Fibroblast of gingiva (primary cell): ENCODE data around the gene C12orf50.
A peak's percentile ranks its signal among the peaks of the same experiment; 100 is the strongest.
"Not testable (repeated sequence)": the region's sequence is repeated elsewhere in the genome, so short reads cannot be mapped to it uniquely, and the experiment has no call there.

Source experiments
- DNase-seq: peaks from one replicate; pipeline ENCODE4 v3.0.0-alpha.2; 2011; ENCODE audit warnings: low read depth

C12orf50 gene

DNA sequence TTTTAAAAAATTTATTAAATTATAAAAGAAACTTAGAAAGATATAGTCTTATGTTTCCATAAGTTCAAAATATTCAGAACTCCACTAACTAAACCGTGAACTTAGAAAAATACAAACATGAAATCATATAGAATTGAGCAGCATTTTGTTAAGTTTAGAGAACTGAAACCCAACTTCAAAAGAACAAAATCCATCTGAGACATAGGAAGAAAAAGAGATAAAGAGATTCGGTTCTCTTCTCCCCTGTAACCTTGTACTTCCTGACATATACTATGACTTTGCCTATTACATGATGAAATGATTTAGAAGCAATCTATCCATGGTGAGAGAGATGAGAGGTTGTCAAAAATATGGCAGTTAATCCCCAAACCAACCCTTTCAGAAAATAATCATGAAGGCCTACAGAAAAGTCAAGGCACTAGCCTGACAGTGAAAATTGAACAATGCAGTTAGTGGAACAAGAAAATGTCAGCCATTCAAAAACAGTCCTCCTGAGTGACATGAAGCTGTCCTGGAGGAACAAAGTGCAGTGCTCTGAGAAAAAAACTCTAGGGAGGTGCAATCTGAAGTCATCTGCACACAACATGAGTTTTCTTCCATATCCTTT is 44.0 kb downstream of the C12orf50 start:
- no peak for DNase-seq

GRCh38 chr12:87982208-87982607 is 47.0 kb downstream of the C12orf50 start:
- peak; percentile 24 for DNase-seq

DNA sequence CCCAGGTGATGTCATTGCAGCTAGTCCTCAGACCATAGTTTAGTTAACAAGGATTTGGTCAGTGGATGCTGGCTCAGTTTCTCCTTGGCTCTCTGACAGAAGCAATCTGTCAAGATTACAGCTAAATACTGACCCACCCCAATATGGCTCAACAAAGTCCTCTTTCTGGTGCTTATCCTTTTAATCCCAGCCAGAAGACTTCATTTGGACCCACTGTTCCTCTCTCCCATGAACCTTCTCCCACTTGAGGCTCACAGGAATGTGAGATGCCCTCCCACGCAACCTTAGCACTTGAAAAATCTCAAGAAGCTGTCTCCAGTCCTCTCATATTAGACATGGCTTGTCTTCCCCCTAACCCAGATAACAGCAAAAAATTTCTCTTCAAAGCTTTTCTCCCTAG is 47.7 kb downstream of the C12orf50 start:
- no peak for DNase-seq

DNA sequence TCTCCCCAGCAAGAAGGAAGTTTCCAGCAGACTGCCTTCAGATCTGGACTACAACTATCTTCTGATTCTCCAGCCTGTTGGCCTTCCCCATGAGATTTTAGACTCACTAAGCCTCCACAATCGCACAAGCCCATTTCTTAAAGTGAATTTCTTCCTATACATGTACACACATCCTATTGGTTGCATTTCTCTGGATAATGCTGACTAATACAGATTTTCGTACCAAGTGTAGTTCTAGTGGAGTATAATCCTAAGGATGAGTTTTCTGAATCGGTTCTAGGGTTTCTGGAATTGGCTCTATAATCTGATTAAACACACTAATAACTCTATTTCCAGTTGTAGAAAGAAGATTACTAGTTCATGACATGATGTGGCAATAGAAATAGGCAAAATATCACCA is 53.3 kb downstream of the C12orf50 start:
- DNase-seq = no peak

GRCh38 chr12:87967871-87968270 is 61.3 kb downstream of the C12orf50 start:
- no peak for DNase-seq

DNA sequence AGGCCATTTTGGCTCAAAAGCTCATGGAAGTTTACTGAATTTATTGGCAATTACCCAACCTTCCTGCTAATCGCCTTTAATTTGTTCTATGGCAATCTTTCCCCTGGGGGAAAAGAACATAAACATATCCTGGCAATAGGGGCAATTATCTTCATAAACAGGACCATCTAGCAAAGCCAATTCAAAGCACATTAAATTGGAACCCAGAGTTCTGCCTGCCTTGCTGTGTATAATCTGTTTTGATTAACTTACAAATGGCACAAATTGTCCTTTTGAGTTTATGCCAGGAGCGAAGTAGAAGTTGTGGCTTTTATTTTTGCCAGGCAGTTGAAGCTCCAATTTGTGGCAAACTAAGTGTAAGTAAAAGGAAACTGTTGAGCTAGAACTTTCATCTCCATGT is 68.6 kb downstream of the C12orf50 start:
- no peak for DNase-seq

GRCh38 chr12:87954028-87954427 is 75.2 kb downstream of the C12orf50 start:
- not testable (repeated sequence) for DNase-seq

DNA sequence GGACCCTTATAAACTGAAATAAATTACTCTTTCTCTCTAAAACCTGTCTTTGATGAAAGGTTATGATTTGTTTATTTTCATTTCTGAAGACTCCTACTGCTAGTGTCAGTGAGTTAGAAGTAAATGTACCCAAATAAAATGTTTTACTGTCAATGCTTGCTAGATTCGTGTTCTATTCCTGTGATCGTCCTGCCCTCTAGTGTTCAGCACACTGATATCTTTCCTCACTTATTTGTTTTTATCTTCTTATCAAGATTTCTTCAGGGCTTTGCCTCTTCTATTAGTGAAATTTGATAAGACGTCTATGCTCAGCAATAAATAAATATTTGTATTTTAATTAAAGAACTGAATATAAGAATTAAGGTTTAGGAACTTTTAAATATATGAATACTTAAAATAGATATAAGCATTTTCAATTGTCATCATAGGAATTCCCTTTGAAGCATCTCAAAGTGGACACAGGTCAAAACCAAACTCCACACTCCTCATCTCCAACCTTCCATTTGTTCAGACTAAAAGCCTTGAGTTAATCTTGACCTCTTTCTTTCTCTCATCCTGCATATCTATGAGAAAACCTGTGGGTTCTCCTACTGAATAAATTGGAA is 75.8 kb downstream of the C12orf50 start:
- DNase-seq = peak; percentile 40

- DNase-seq = no peak
These were observed 76.4 kb downstream of the C12orf50 start for GRCh38 chr12:87952850-87953249.

DNA sequence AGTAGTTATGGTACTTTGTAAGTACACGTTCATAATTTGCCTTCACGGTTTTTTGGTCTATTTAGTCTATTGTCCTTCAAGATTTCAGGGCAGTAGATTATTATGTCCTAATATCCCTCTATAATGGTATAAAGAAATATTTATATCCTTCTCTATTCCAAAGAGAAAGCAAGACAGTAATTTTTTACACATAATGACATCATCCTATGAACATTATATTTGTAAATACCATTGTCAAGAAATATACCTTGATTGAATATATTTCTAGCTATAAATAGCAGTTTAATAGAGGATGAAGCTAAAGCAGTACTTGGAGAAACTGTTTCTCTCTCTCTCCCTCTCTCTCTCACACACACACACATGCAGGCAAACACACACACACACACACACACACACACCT is 77.0 kb downstream of the C12orf50 start:
- no peak for DNase-seq

DNA sequence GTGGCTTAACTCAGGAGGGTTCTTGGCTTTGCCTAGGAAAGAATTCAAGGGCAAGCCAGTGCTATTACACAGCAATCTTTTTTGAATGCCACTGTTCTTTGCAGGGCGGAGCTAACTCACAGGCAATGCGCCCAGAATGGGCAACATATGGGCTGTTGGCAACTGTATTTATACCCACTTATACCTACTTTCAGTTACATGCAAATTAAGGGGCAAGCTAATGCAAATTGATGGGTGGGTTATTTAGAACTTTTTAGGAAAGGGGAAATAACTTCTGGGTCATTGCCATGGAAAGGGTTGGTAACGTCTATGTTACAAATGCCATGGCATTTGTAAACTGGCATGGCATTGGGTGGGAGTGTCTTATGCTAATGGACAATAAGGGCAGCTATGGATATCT is 85.4 kb downstream of the C12orf50 start:
- DNase-seq = peak; percentile 9

DNA sequence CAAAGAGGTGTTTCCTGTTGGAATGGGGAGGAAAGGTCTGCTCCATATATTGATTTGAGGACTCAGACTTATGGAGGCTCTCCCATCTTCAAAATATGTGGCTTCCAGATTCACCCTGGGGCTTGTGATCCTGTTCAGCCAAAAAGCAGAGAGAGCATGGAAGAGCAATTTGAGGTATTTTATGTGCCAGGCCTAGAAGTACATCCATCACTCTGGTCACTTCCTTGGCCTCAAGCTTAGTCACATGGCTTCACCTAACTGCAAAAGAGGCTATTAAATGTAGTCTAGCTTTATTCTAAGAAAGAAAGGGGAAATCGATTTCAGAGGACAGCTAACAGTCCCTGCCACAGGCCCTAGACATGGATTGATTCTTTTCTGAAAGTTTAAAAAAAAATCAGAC is 86.2 kb downstream of the C12orf50 start:
- DNase-seq = no peak

DNA sequence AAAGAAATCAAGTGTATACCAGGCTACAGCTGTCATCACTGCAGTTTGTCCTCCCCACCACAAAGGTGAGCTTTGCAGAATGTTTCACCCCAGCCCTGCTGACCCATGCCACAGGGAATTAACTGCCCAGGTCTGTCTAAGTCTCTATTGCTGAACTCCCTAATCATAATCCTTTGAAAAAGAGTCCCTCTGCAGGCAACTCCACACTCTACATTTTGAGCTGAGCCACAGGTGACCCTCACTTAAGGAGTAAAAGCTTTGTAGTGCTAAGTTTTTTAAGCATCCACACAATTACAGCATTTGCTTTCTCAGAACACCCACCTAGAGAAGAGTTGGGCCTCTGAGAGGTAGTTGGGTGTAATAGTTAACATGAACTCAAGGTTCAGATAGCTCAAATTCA is 90.0 kb downstream of the C12orf50 start:
- DNase-seq = no peak

DNA sequence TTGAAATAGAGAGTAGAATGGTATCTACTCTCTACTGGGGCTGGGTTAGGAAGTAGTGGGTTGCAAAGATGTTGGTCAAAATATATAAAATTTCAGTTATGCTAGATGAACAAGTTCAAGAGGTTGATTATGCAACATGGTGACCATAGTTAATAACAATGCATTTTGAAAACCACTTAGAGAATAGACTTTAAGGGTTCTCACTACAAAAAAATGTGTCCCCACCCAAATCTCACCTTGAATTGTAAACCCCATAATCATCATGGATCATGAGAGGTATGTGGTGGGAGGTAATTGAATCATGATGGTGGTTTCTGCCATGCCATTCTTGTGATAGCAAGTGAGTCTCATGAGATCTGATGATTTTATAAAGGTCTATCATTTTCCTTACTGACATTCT is 94.0 kb downstream of the C12orf50 start:
- no peak for DNase-seq

DNA sequence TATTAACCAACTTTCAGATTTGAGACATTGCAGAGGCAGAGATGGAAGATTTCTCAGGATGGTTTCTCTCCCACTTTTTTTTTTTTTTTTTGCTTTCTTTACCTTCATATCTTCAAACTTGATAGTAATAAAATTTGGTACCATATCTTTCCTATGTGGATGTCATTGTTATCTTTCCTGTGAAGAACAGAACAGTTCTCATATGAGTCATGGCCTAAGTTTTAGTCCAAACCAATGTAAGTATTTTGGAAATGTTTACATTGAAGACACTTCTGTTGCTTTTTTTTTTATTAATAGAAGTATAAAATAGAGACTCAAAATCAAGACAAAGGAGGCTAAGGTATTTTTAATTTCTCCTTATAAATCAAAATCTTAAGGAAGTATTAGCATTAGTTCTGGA is 95.2 kb downstream of the C12orf50 start:
- no peak for DNase-seq

DNA sequence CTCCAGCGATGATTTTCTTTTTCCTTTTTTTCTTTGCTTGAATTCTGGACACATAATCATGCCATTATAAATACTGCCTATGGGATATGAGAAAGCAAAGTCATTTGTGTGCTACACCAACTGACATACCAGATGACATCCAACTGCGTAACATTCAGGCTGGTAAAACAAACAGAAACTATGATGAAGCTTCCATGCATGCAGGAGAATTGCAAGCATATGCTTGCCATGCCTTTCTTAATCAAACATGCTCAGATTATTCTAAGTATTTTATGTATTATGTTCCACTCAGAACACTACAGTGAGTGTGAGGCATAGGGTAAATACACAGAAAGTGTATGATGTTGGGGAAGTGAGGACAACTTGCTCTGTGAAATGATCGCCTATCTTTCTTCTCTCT is 97.4 kb downstream of the C12orf50 start:
- DNase-seq = peak; percentile 76

- DNase-seq = no peak
These were observed 98.6 kb downstream of the C12orf50 start for GRCh38 chr12:87930627-87931026.
